Umbilical cord (tissue), 2 donors: ENCODE data around the gene DNASE1. TPM values are rescaled to one million over a fixed set of nuclear protein-coding genes. Genes with fewer than 3 reads are reported as not detected.
"Not testable (repeated sequence)": the region's sequence is repeated elsewhere in the genome, so short reads cannot be mapped to it uniquely, and the experiment has no call there.

Experiments used
- DNase-seq: peaks from one replicate; pipeline ENCODE4 v3.0.0-alpha.2; 2015; ENCODE audit warnings: low spot score
- total RNA-seq: library from RNA; depleted of rRNA; stranded (reverse); fragments of >200 nt; gene quantifications from one replicate; pipeline ENCODE4 v1.2.3, GENCODE V29; 2014; ENCODE audit warnings: low replicate concordance; ENCODE audit not compliant: insufficient read depth

Gene DNASE1
- total RNA-seq, 1 donor from 2014 or later, result 43.3 TPM

DNA sequence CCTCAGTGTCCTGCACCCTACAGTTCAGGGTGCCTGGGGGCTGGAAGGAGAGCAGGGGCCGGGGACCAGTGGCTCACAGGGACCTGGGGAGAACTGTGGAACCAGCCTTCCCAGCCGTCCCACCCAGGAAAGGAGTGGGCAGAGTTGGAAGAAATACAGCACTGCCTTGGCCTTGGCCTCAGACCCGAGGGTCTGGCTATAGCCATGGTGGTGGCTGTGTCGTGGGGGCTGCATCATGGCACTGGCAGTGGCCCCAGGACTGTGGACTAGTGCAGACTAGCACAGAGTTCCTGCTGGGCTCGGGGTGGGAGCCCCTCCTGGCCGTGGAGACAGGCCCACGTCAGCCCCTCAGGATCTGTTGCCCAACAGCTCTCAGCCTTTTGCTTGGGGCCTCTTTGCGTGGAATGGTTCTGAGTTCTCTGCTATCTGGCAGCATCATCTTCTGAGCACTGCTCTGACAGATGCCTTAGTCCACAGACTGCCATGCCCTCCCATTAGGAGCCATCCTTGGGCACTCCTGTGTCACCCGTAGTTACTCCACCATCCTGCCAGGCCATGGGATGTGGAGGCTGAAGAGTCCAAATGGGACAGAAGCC is 12.6 kb upstream of the DNASE1 start:
- DNase-seq, result no peak

DNA sequence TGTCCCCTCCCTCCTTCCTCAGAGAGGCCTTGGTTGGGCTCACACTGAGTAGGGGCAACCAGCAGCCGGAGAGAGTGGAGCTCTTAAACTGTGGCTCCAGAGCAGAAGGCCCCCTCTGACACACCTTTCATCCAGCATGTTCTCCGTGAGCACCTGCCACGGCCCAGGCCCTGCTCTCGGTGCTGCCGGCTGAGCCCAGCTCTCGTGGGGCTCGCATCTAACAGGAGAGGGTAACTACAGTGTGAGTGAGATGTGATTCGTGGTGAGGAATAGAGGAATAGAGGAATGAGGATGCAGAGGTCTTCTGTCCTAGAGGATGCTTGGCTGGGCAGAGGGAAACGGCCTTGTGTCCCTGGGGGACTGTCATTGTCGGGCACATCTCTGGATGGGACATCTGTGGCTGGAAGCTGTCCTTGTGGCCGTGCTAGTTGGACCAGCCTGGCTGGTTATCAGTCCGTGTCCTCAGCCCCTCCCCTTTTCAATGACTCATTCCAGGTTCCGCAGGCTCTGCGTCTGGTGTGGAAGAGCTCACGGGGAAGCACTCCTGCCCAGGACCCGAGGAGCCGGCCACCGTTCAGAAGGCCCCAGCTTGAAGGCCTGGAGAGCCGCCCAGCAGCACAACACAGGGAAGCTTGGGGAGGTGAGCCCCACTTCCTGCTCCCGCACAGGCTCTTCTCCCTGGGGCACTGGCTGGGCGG is 11.9 kb upstream of the DNASE1 start:
- peak; percentile 68 for DNase-seq

DNA sequence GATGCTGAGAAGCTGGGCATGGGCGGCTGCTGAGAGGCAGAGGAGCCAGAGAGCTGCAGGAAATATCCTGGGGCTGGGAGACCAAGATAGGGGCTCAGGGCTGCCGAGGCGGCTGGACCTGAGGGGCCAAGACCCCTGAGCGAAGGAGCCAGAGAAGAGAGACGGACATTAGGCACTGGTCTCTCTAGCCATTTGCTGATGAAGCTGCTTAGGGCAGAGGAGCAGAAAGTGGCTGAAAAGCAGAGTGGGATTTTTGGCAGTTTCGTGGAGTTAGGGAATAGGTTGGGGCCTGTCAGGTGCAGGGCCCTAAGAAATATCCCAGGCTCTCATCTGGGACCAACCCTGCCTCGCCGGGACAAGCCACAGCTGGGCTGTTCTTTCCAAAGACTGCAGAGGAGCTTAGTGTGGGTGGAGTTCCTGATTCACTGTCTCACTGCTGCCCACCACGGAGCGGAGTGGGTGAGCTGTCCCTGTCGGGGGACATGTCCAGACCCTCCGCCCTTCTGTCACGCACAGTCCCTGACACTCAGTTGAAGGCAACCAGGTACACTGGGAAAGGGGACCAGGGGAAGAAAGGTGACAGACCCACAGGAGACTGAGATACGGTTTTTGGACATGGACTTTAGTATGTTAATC is 11.3 kb upstream of the DNASE1 start:
- no peak for DNase-seq

DNA sequence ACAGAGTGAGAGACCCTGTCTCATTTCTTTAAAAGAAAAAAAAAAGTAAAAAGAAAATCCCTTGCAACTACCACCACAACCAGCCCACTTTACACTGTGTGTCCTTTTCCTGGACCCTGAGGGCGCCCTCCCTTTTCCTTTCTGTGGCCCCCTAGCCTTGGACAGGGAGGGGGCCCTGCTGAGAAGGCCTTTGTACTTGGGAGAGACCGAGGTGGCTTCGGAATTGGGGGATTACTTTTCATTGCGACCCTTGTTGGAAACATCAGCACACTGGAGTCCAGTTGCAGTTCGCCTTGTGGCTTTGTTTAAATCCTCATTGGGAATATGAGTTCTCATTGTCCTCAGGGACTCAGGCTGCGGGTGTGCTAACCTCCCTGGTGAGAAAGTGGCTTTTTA is 9.4 kb upstream of the DNASE1 start:
- no peak for DNase-seq

DNA sequence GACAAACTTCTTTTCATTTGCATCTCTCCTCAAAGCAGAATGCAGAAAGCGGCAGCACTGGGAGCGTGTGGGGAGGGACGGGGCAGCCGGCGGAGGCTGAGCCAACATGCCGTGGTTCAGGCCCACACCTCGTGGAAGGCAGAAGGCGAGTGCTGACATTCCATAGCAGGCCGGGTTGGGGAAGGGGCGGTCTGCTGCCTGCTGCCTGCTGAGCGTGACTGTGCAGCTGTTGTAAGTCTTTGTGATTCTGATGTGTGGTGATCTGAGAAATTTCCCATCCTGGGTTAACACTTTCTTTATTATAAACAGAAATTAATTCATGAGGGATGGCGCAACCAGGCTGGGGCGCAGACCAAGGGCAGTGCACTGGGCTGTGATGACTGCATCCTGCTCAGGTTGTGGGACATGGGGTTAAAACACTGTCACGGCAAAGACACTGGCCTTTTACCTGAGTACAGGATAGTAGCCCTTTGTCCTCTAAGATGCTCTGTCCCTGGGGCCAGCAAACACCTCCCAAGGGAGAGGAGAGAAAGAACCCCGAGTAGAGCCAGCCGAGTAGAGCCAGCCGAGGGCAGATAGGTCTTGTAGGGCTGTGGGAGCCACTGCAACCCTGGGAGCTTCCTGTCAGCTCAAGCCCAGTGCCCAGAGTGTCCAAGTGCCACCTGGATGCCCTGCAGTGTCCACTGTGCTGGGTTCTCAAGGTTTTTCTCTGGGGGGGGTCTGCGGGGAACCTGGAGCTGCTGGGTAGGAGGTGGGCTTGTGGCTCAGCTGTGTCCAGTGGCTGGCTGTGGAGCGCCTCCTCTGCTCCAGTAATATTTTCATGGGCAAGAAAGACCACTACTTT is 8.8 kb upstream of the DNASE1 start:
- no peak for DNase-seq

DNA sequence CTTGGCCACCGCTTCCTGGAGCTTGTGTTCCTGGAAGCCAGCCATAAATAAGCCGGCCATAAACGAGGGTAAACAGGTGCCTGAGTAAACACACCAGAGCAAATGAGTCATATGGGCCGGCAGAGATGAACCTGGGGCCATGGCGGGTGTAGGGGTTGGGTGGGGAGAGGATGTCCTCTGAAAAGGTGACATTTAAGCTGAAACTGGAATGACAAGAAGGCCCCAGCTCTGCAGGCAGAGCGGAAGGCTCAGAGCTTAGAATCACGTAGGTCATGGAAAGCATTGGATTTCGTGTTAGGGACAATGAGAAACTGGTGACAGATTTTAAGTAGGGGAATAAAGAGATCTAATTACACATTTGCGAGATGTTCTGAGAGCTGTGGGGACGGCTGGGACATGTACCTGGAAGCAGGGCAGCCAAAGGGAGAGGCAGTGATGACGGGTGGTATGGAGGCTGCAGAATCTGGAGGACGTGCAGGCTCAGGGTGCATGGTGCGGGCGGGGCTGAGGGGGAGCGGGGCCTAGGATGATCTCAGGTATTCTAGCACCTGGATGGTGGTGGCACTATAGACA is 8.1 kb upstream of the DNASE1 start:
- DNase-seq, result no peak

DNA sequence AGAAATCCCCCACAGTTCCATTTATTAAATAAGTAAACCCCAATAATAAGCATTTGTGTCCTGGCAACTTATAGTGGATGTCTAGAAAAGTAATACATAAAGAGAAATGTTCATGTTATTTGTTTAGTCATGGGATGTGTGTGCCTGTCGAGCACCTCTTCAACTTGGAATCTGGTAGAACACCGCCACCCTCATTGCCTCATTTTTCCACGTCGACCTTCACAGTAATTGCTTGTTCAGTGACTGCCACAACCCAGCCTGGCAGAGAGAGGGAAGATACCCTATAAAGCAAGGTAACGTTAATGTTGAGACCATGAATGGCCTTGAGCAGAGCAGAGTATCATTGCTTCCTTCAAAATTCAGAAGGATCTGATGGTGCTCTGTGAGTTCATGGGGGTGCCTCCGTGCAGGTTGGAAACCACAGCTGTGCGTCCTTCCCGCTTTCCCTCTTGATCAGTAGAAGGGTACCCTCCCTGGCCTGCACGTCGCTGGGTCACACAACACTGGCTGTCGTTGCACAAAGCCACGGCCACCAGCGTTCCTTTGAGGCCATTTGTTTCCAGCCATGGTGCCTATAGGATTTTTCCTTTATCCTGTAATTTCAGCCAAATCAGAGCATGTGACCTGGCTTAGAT is 3.7 kb upstream of the DNASE1 start:
- DNase-seq, result no peak

DNA sequence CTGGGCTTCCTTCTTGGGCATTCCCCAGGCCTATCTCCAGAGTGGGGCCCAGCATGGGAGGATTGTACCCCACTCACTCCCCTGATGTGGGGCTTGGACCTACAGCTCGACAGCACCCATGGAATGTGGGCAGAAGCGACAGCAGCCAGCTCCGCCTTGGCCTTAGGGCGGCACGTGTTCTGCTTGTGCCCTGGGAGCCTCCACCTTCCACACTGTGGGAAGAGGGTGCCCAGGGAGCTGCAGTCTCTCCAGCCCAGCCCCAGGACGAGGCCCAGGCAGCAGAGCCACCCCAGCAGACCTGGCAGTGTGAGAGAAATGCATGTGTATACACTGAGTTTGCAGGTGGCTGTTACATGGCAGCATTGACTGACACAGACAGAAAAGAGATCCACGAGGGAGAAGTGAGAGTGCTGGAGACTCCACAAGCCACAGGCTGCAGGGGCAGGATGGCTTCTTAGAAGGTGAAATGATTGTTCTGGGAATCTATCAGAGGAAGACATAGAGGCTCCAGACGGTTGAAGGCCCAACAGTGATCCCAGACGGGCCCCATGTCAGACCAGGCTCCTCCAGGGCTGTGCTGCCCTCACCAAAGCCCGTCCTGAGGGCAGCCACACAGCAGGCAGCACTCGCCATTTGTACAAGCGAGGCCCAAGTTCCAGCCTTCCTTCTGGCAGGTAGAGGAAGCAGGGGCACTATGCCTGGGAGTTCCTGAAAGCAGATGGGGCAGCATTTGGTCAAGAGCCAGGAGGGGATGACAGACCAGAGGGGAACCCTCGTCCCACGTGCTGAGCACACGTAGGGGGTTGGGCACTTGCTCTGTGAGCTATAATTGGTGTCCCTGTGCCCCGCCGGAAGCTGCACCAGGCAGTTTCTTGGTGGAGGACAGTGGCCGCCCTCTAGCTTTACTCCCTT is 2.8 kb upstream of the DNASE1 start:
- no peak for DNase-seq

DNA sequence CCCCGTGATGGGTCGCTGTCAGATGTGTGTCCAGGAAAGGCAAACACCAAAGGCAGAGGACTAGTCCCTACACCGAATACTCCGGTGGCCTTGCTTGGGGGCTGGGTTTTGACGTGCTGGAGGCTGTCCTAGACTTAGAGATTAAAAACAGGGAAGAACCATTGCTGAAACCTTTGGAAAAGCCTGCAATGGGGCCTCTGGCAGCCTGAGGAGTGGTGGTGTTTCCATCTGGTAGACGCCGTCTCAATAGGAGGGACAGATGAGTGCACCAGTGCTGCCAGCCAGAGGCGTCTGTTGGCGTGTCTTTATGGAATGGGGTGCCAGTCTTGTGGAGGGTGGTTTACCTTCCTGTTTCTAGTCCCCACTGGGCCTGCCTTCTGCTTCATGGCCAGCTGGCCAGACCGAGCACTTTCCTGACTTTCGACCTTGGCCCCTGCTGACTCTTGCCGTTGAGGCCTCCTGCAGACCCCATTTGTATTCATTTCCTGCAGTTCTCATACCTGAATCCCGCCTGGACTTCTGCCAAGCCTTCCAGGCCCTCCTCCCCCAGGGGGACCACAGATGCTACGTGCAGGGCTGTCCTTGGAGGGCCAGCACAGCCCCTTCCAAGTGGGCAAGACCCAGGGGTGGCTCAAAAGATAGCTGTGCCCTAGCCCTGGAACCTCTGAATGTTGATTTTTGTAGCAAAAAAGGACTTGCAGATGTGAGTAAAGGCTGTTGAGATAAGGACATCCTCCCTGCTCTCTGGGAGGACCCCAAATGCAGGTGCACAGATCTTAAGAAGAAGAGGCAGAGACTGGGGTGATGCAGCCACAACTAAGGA is 1.9 kb upstream of the DNASE1 start:
- DNase-seq, result no peak

DNA sequence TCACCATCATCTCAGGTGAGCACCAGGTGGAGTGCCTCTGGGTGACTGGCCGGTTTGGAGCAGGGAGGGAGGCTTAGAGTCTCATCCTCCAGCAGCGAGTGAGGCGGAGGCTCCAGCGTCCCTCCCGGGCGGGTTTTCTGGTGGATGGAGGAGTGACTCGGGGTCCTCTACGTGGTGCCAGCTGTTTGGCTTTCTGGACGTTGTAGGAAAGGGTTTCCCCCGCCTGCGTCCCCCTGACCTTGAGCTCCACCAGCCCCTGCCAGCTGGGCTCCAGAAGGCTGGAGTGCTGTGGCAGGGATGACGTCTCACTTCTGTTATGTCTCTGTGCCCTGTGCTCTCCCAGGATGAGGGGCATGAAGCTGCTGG is 522 bp downstream of the DNASE1 start:
- DNase-seq, result no peak

DNA sequence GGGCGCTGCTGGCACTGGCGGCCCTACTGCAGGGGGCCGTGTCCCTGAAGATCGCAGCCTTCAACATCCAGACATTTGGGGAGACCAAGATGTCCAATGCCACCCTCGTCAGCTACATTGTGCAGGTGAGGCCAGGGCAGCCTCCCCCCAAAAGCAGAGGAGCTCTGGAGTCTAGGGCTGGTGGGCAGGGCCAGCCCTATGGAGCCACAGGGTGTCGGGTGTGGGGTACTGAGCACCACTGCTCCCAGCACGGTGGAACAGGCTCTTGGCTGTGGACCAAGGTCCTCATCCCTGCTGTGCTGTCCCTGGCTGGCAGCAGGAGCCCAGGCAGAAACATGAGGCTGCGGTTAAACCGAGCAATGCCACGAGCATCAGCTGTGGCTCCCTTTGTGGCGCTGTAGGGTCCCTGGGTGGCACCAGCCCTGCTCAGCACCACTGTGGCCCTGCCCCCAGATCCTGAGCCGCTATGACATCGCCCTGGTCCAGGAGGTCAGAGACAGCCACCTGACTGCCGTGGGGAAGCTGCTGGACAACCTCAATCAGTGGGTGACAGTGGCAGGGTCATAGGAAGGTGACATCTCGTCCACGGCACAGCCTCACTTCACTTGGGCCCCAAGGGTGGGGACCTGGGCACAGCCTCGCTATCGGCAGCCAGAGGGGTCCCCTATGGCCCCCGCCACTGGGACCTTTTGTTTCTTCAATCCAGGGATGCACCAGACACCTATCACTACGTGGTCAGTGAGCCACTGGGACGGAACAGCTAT is 1.1 kb downstream of the DNASE1 start:
- no peak for DNase-seq

DNA sequence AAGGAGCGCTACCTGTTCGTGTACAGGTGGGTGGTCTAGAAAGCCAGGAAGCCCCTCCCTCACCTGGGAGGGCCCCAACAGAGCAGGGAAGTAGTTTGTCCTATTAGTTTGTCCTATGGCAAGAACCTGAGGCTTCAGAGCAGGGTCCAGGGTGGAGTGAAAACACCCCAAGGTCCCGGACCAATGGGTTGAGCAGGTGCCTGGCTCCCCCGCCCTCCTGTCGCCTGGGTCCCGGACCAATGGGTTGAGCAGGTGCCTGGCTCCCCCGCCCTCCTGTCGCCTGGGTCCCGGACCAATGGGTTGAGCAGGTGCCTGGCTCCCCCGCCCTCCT is 1.6 kb downstream of the DNASE1 start:
- not testable (repeated sequence) for DNase-seq

DNA sequence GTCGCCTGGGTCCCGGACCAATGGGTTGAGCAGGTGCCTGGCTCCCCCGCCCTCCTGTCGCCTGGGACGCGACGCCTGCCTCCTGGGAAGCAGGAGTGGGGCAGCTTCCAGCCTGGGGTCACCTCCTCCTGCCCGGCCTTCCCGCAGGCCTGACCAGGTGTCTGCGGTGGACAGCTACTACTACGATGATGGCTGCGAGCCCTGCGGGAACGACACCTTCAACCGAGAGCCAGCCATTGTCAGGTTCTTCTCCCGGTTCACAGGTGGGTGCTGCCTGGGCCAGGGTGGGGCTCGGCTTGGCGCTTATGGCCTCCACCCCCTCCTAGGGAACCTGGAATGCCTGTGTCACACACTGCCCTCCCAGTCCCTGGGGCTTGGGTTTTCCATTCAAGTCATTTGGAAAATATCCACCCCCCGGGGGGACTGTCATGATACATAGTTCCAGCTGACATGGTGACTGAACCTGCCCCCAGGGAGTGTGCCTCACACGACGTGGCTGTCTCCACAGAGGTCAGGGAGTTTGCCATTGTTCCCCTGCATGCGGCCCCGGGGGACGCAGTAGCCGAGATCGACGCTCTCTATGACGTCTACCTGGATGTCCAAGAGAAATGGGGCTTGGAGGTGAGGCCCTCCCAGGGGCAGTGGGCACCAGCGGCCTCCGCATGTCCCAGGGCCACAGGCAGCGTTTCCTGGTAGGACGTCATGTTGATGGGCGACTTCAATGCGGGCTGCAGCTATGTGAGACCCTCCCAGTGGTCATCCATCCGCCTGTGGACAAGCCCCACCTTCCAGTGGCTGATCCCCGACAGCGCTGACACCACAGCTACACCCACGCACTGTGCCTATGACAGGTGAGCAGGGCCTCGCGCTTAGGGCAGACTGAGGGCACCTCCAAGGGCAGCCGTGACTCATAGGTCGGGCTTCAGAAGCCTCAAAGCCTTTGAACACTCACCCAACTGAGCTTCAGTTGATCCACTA is 2.3 kb downstream of the DNASE1 start:
- DNase-seq, result no peak

DNA sequence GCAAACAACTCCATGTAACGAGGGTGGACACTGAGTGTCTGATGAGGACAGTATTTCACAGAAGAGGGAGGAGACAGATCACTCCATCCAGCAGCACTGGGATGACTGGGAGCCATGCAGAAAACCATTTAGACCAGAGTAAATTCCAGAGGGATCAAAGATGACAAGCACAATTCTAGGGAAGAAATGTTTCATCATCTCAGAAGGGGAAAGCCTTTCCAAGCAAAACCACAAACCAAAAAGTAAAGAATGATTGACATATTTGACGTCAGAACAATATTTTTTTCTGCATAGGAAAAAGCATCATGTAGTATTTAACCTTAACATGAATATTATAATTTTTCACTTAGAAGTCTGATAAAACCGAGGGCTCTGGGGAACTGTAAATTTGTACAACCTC is 4.8 kb downstream of the DNASE1 start:
- DNase-seq, result peak; percentile 35

DNA sequence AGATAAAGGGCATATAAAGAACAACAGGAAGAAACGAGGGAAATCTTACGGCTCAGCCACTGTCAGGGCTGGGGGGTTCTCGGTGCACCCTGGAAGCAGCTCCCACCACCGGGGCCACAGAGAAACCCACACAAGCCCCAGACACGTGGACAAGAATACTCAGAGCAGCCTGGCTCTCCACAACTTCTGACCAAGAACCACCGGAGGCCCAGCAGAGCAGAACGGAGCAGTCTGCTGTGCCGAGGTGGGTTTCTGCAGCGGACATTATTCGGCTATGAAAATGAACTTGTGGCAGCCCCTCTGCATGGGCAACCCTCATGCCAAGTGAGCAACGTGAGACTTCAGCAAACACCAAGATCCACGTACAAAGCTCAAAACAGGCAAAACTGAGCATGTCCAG is 6.8 kb downstream of the DNASE1 start:
- DNase-seq, result no peak

DNA sequence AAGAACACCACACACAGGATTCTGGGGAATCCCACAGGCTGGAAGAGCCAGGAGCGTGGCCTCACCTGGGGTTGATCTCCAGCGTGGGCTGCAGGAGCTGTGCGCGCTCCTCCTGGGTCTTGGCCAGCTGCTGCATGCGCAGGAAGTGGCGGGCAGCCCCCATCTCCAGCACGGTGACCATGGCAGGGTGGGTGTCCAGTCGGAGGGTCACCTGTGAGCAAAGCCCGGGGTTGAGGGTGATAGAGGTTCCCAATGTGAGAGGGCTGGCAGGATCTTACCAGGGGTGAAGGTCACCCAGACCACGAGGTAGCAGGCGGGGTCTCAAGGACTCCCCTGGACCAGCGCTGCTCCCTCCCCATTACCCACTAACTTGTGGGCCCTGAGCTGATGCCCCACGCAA is 7.4 kb downstream of the DNASE1 start:
- no peak for DNase-seq

DNA sequence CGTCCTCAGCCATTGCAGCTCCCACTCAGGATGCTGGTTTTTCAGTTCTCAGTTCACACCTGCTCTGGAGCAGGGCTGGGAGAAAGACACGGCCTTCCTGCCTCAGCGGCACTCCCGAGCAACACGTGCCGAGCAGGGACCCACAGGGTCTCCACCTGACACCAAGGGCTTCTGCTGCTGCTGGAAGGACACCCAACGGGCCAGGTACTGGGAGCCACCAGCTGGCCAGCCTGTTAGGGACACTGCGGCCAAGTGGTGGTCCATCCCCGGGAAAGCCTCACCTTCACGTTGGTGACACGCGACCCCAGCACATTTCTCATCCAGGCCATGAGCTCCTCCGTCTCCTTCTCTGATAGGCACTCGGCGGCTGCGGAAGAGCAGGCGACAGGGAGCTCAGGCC is 8.1 kb downstream of the DNASE1 start:
- DNase-seq, result no peak
